ENCODE data around the gene CYP51A1.
A peak's percentile ranks its signal among the peaks of the same experiment; 100 is the strongest.
"Not testable (repeated sequence)": the region's sequence is repeated elsewhere in the genome, so short reads cannot be mapped to it uniquely, and the experiment has no call there.

The CYP51A1 gene

GRCh38 chr7:92134271-92135051, at the start of gene CYP51A1:
TSS of gene CYP51A1 (minus strand) at chr7:92134477. CDS start at chr7:92134364, 113 bp downstream.
- DNase-seq (ENCODE audit: low read depth) = peak; percentile 87

GRCh38 chr7:92178928-92179924, 44.9 kb upstream of the CYP51A1 start, which contains the start of gene LRRD1:
TSS of gene LRRD1 (minus strand) at chr7:92179142. CDS start at chr7:92165202, 13,940 bp downstream.
- DNase-seq (ENCODE audit: low read depth) = peak; percentile 86

- DNase-seq (ENCODE audit: low read depth) = no peak
Observed at GRCh38 chr7:92177362-92177761, 43.1 kb upstream of the CYP51A1 start.

- not testable (repeated sequence) for DNase-seq (ENCODE audit: low read depth)
Observed at GRCh38 chr7:92169529-92169928, 35.3 kb upstream of the CYP51A1 start.

GRCh38 chr7:92161271-92161670, 27.0 kb upstream of the CYP51A1 start:
- no peak for DNase-seq (ENCODE audit: low read depth)

GRCh38 chr7:92158660-92159575, 24.6 kb upstream of the CYP51A1 start:
- no peak for DNase-seq (ENCODE audit: low read depth)

GRCh38 chr7:92156990-92157389, 22.7 kb upstream of the CYP51A1 start:
- no peak for DNase-seq (ENCODE audit: low read depth)

GRCh38 chr7:92155108-92155739, 20.9 kb upstream of the CYP51A1 start:
- DNase-seq (ENCODE audit: low read depth) = no peak

GRCh38 chr7:92150450-92151017, 16.3 kb upstream of the CYP51A1 start:
- DNase-seq (ENCODE audit: low read depth) = no peak

GRCh38 chr7:92149736-92150239, 15.5 kb upstream of the CYP51A1 start:
- DNase-seq (ENCODE audit: low read depth) = no peak

- DNase-seq (ENCODE audit: low read depth) = not testable (repeated sequence)
Observed at GRCh38 chr7:92143192-92143880, 9.1 kb upstream of the CYP51A1 start.

GRCh38 chr7:92142791-92143190, 8.5 kb upstream of the CYP51A1 start:
- DNase-seq (ENCODE audit: low read depth) = not testable (repeated sequence)

GRCh38 chr7:92141161-92141560, 6.9 kb upstream of the CYP51A1 start:
- DNase-seq (ENCODE audit: low read depth) = no peak

GRCh38 chr7:92137557-92137956, 3.3 kb upstream of the CYP51A1 start:
- no peak for DNase-seq (ENCODE audit: low read depth)

GRCh38 chr7:92135052-92135889, 994 bp upstream of the CYP51A1 start:
- no peak for DNase-seq (ENCODE audit: low read depth)

- peak; percentile 46 for DNase-seq (ENCODE audit: low read depth)
Observed at GRCh38 chr7:92133737-92134270, 473 bp downstream of the CYP51A1 start.

- no peak for DNase-seq (ENCODE audit: low read depth)
Observed at GRCh38 chr7:92133133-92133736, 1.0 kb downstream of the CYP51A1 start.

- DNase-seq (ENCODE audit: low read depth) = no peak
Observed at GRCh38 chr7:92131764-92132330, 2.4 kb downstream of the CYP51A1 start.
